Cardiac septum (tissue), 1 donor: Measurements from ENCODE around the gene ARHGEF28. TPM values are rescaled to one million over a fixed set of nuclear protein-coding genes. Genes with fewer than 3 reads are reported as not detected.

Source experiments
- total RNA-seq: library from RNA; stranded (reverse); fragmentation: NEBNext Ultra II Directional; extraction: Animal tissue kit (Norgen Biotek cat#: 25700); gene quantifications from one replicate; pipeline ENCODE4 v1.2.1, GENCODE V29; 2021
- donor health status: DM: no; HTN: no; CAD: no.

Gene ARHGEF28
- total RNA-seq, 1 donor from 2014 or later = 1.8 TPM

Other genes with a start within 250 kb of the ARHGEF28 start
- 0.54 TPM for gene FOXD1, start 177.4 kb upstream of the ARHGEF28 start, total RNA-seq
- 325 TPM for gene BTF3, start 127.8 kb upstream of the ARHGEF28 start, total RNA-seq
- gene ANKRA2, start 60.6 kb upstream of the ARHGEF28 start, total RNA-seq = 9.6 TPM
- gene UTP15, start 60.5 kb upstream of the ARHGEF28 start, total RNA-seq = 11.6 TPM